GM12891 (cell line): Measurements from ENCODE around the gene GRAMD2A.

ENCODE experiments used
- POLR2A ChIP-seq: IDR thresholded peaks from 2 replicates; pipeline ENCODE4 v1.6.1; 2011; ENCODE audit warnings: low read depth, low read length, control low read depth
- POLR2AphosphoS5 ChIP-seq: IDR thresholded peaks from 2 replicates; pipeline ENCODE4 v1.6.1; 2011; ENCODE audit warnings: low read depth, low read length, control low read depth
- POU2F2 ChIP-seq: IDR thresholded peaks from 2 replicates; pipeline ENCODE4 v1.6.1; 2011; ENCODE audit warnings: low read depth, mild to moderate bottlenecking, control low read depth, low read length, moderate library complexity
- SPI1 ChIP-seq: IDR thresholded peaks from 2 replicates; pipeline ENCODE4 v1.6.1; 2011; ENCODE audit warnings: low read depth, low read length, control low read depth
- TAF1 ChIP-seq: IDR thresholded peaks from 2 replicates; pipeline ENCODE4 v1.6.1; 2011; ENCODE audit warnings: low read depth, low read length, control low read depth

DNA sequence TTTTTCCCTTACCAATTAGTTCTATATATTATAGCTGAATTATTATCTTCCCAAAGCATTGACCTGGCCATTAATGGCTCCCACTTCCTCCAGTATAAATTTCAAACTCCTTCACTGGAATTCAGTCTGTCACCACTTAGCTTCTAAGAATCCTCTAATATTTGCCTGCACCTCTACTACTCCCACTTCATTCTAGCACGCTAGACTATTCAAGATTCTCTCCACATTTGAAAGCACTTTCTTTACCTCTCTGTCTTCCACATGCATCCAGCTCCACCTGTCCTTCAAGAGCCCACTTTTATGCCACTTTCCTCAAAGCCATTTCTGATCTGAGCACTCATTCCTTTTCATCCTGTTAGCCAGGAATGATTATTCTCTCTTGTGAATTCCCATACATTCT, 64.4 kb downstream of the GRAMD2A start:
- no peak for TF ChIP-seq POLR2A
- TF ChIP-seq POLR2AphosphoS5 = no peak
- TF ChIP-seq SPI1 = no peak
- no peak for TF ChIP-seq TAF1
- TF ChIP-seq POU2F2 = no peak
